WTC11 (cell line): ENCODE measurements around the gene RRP7A.
"Not testable (repeated sequence)": the region's sequence is repeated elsewhere in the genome, so short reads cannot be mapped to it uniquely, and the experiment has no call there.

ENCODE experiments used
- CTCF ChIP-seq: fragments of 200-600 bp; IDR thresholded peaks from 2 replicates; pipeline ENCODE4 v1.8.0; 2022; ENCODE audit warnings: antibody characterized with exemption
- MAX ChIP-seq: sonication (generic); formaldehyde crosslinking; IDR thresholded peaks from 2 replicates; pipeline ENCODE4 v1.8.0; 2022; ENCODE audit warnings: mild to moderate bottlenecking, missing genetic modification reagents

GRCh38 chr22:42514331-42514730 lies 5.3 kb downstream of the RRP7A start:
- not testable (repeated sequence) for TF ChIP-seq MAX (CRISPR knock-in tag); CTCF
